Prostate gland (tissue), 2 donors: ENCODE measurements around the gene CYTL1.

Source experiments
- CTCF ChIP-seq, 4 experiments: fragments of 200-600 bp in 2 of 4; fragments of 450-650 bp in 2 of 4; sonication (generic) in 2 of 4; IDR thresholded peaks; 1 replicate in 3 of 4; 2 replicates in 1 of 4; pipeline ENCODE4 v1.5.1; 2016 to 2019; ENCODE audit warnings: antibody characterized with exemption in 4 of 4, mild to moderate bottlenecking in 2 of 4, moderate library complexity in 2 of 4
- POLR2A ChIP-seq: fragments of 450-650 bp; IDR thresholded peaks from one replicate; pipeline ENCODE4 v1.6.1; 2016; ENCODE audit warnings: antibody characterized with exemption, mild to moderate bottlenecking
- POLR2AphosphoS5 ChIP-seq: sonication (generic); formaldehyde crosslinking; IDR thresholded peaks from one replicate; pipeline ENCODE4 v1.6.1; 2017; ENCODE audit warnings: antibody characterized with exemption

DNA sequence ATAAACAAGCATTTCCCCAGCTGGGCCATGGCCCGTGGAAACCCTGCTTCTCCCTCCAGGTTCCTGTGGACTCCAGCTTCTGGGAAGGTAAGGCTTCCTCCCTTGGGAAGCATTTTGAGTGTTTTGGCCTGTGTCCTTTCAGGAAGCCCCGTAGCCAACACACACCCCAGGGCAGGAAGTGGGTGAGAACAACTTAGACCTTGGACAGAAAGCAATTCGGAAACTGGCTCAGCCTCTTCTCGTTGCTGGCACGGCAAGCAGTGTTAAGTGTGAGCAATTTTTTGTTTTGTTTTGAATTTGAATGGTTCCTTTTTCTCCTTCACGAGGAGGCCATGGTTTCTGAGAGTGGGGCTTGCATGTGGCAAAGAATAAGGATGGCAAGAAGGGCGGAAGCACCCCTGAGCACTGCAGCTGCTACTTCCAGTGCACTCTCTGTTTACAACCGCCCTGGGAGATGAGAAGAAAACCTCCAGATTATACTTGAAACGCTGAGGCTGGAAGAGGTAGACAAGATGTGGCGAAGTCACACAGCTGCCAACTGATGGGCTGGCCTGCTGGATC is 14.1 kb upstream of the CYTL1 start:
- no peak for TF ChIP-seq CTCF (IDR thresholded peaks at IDR 0.05)
- no peak for TF ChIP-seq POLR2AphosphoS5
- TF ChIP-seq POLR2A: no peak
